Calu3 (cell line): ENCODE data around the gene TWIST2. TPM values are rescaled to one million over a fixed set of nuclear protein-coding genes. Genes with fewer than 3 reads are reported as not detected.

Experiments
- BruUV-seq: library from RNA; stranded (reverse); fragments of 400-500 nt; replicated peaks from 2 replicates; lab custom pipeline; 2021; lab: Mats Ljungman, UMichigan
- CTCF ChIA-PET: fragments of 300-600 bp; sonication (Branson Sonifier 250); formaldehyde crosslinking; loops from one replicate; lab custom pipeline; 2022; ENCODE audit warnings: antibody characterized with exemption; lab: Charles Lee
- DNase-seq: peaks from one replicate; pipeline ENCODE4 v3.0.0; 2022
- H3K27ac Mint-ChIP-seq: one replicate; pipeline ENCODE4 v1.8.0; 2022; ENCODE audit warnings: mixed read lengths; ENCODE audit not compliant: unreplicated experiment
- H3K27me3 Mint-ChIP-seq: one replicate; pipeline ENCODE4 v1.8.0; 2022; ENCODE audit warnings: mixed read lengths; ENCODE audit not compliant: unreplicated experiment
- H3K36me3 Mint-ChIP-seq: one replicate; pipeline ENCODE4 v1.8.0; 2022; ENCODE audit warnings: mild to moderate bottlenecking, moderate library complexity, mixed read lengths; ENCODE audit not compliant: insufficient read depth, unreplicated experiment
- H3K4me1 Mint-ChIP-seq: one replicate; pipeline ENCODE4 v1.8.0; 2022; ENCODE audit warnings: mild to moderate bottlenecking, low read depth, mixed read lengths; ENCODE audit not compliant: unreplicated experiment
- H3K4me3 Mint-ChIP-seq: one replicate; pipeline ENCODE4 v1.8.0; 2022; ENCODE audit warnings: mild to moderate bottlenecking, low read depth, moderate library complexity, mixed read lengths; ENCODE audit not compliant: unreplicated experiment
- H3K9me3 Mint-ChIP-seq: one replicate; pipeline ENCODE4 v1.8.0; 2022; ENCODE audit warnings: low read depth, mixed read lengths; ENCODE audit not compliant: unreplicated experiment
- intact Hi-C: fragments of 100-400 bp; cut with micrococcal nuclease; formaldehyde crosslinking; loops from one replicate; pipeline ENCODE4 v1.10.0; 2022; ENCODE audit not compliant: unreplicated experiment
- total RNA-seq: library from RNA; stranded (reverse); gene quantifications from 2 replicates; pipeline ENCODE4 v1.2.3, GENCODE V29; 2022
- TF ChIP-seq, protein P1 (sequence below): fragments of 200-600 bp; IDR thresholded peaks from one replicate; pipeline ENCODE4 v1.8.0; 2022; ENCODE audit warnings: antibody characterized with exemption; ENCODE audit not compliant: unreplicated experiment

TWIST2 gene
- total RNA-seq, 1 experiment from 2014 or later = not detected

DNA sequence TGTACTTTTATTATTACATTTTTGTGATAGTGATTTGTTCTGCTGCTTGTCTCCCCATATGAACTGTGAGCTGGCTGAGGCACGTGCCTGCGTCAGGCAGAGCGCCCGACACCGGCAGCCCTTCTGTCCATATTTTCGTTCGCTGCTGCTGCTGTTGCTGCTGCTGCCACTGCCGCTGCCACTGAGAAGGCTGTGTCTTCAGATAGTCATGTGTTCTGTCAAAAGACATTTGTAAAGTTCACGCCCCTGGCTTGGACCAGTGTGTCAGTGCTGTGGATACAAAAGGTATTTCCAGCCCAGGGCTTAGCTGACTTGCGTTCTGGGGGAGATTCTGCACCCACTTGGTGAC is 47.0 kb downstream of the TWIST2 start:
- TF ChIP-seq, protein P1, sequence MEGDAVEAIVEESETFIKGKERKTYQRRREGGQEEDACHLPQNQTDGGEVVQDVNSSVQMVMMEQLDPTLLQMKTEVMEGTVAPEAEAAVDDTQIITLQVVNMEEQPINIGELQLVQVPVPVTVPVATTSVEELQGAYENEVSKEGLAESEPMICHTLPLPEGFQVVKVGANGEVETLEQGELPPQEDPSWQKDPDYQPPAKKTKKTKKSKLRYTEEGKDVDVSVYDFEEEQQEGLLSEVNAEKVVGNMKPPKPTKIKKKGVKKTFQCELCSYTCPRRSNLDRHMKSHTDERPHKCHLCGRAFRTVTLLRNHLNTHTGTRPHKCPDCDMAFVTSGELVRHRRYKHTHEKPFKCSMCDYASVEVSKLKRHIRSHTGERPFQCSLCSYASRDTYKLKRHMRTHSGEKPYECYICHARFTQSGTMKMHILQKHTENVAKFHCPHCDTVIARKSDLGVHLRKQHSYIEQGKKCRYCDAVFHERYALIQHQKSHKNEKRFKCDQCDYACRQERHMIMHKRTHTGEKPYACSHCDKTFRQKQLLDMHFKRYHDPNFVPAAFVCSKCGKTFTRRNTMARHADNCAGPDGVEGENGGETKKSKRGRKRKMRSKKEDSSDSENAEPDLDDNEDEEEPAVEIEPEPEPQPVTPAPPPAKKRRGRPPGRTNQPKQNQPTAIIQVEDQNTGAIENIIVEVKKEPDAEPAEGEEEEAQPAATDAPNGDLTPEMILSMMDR = no peak
- H3K4me3 Mint-ChIP-seq = no peak overlapping the region
- H3K27me3 Mint-ChIP-seq = peaks cover 13% of the 10 kb centered on the region
- peaks cover 9% of the 10 kb centered on the region for H3K4me1 Mint-ChIP-seq
- intact Hi-C loops = no loop called here
- no peaks in the 10 kb centered on the region for H3K9me3 Mint-ChIP-seq
- DNase-seq = no peak
- no peak overlapping the region for H3K27ac Mint-ChIP-seq
- no TSS peak for BruUV-seq
- CTCF ChIA-PET = no interaction called here
- H3K36me3 Mint-ChIP-seq = peaks cover 3% of the 10 kb centered on the region

DNA sequence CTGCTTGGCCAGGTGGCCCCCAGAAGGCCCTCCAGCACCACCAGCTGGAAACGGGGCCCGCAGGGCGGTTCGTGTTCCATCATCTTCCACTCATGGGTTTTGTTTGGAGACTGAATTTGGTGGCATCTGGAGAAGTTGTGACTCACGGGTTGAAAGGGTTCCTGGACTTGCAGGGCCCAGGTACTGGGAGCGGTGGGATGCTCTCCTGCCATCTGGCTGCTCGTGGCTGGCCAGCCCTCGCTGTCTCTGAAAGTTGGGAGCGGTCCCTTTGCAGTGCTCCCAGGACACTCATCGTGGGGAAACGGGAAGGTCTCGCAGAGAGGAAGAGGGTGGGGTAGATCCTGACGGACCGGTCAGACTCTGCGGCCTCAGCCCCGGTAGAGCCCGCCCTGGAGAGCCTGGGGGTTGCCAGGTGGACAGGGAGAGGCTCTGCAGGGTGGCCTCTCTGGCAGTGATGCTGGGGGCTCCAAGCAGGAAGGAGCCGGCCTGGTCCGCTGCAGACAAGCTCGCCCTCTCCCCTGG is 47.5 kb downstream of the TWIST2 start:
- no peaks in the 10 kb centered on the region for H3K9me3 Mint-ChIP-seq
- peak overlapping the region; percentile 25 for H3K4me3 Mint-ChIP-seq
- no TSS peak for BruUV-seq
- intact Hi-C loops = no loop called here
- DNase-seq = no peak
- TF ChIP-seq, protein P1 = no peak
- H3K36me3 Mint-ChIP-seq = peaks cover 3% of the 10 kb centered on the region
- H3K4me1 Mint-ChIP-seq = peaks cover 9% of the 10 kb centered on the region
- peaks cover 13% of the 10 kb centered on the region for H3K27me3 Mint-ChIP-seq
- CTCF ChIA-PET = no interaction called here
- no peak overlapping the region for H3K27ac Mint-ChIP-seq

DNA sequence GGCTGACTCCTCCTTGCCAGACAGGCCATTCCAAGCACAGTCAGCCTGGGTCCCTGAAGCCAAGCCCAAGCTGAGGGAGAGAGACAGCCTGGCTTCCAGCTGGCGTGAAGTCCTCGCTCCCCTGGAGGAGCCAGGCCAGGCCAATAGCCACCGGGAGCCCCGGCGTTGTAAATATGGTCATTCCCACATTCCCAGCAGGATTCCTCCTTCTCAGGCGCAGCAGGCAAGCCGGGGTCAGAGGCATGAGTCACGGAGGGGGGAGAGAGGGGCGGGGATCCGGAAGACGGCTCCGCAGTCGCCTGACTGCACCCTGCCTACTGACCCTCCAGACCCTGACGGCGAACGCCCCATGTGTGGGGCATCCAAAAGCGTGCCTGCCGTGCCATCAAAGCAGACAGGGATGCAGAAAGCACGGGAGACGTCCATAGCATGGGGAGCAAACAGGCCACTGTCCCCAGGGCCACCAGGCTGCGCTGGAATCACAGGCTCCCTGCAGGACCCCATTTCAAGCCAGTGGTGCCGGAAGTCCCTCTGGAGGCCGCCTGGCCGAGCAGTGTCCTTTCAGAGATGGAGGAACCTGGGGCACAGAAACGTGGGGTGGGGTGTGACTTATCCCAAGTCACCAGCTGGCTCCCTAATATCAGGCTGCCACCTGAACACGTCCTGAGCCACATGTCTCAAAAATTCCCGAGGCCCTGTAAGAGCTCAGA is 48.2 kb downstream of the TWIST2 start:
- CTCF ChIA-PET = no interaction called here
- peak; percentile 31 for DNase-seq

DNA sequence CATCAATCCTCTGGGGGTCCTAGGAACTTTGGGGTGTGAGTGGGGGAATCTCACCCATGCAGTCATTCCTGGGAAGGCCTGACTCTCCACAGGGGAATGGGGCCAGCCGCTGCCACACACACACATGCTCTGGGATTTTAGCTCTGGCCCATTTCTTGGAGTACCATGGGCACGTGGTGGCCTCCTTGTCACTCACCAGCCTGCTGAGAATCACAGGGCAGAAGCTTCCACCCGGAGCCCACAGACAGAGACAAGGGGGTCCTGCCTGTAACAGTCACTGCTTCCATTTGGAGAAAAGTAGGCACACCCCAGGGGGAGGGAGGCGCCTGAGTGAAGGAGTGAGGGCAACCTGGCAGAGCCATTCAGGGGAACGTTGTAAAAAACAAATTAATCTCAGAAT is 48.8 kb downstream of the TWIST2 start:
- TF ChIP-seq, protein P1 = no peak
- peaks cover 13% of the 10 kb centered on the region for H3K27me3 Mint-ChIP-seq
- BruUV-seq = no TSS peak
- intact Hi-C loops = no loop called here
- CTCF ChIA-PET = no interaction called here
- no peak overlapping the region for H3K4me3 Mint-ChIP-seq
- H3K36me3 Mint-ChIP-seq = peaks cover 3% of the 10 kb centered on the region
- H3K4me1 Mint-ChIP-seq = peaks cover 9% of the 10 kb centered on the region
- DNase-seq = no peak
- no peak overlapping the region for H3K27ac Mint-ChIP-seq
- H3K9me3 Mint-ChIP-seq = no peaks in the 10 kb centered on the region

More for the DNA sequence above, 48.2 kb downstream of the TWIST2 start:
- peaks cover 9% of the 10 kb centered on the region for H3K4me1 Mint-ChIP-seq
- peaks cover 3% of the 10 kb centered on the region for H3K36me3 Mint-ChIP-seq
- H3K27me3 Mint-ChIP-seq = peaks cover 13% of the 10 kb centered on the region
- no peak overlapping the region for H3K27ac Mint-ChIP-seq
- TF ChIP-seq, protein P1 = no peak
- no peaks in the 10 kb centered on the region for H3K9me3 Mint-ChIP-seq
- BruUV-seq = no TSS peak
- intact Hi-C loops = no loop called here
- H3K4me3 Mint-ChIP-seq = no peak overlapping the region
